Measurements from ENCODE around the gene EXOC6B. TPM values are rescaled to one million over a fixed set of nuclear protein-coding genes. Genes with fewer than 3 reads are reported as not detected.

EXOC6B gene
- total RNA-seq, 3 donors from 2014 or later: 6.5 to 7.3 (median 6.8) TPM

DNA sequence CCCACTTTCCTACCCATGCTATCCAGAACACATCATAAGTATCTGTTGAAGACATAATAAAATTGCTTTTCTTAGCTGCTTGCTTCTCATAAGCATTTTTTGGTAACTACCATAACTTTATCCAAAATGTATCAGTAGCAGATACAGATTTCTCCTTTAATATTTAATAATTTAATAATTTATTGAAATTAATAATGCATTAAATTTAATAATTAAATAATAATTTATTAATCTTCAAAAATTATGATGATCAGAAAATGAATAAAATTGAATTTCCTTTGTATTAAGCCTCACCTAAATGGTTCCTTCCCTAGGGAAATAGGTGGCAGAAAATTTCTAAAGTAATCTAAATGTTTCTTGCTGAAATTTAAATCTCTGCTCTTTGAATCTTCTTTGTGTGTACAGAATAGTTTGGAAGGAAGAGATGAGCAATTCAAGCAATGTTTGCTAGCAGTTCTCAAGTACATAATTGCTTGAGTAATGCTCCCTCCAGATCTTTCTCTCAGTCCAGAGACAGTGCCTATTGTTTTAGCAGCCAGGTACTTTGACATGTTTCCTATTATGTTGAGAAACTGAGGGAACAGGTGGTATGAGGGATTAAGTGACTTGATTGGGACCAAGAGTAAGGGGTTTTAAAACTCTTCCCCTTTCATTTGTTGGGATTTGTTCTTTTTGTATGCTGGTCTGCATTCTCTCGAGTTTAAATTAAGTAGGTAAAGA is 555.1 kb downstream of the EXOC6B start:
- H3K36me3 Mint-ChIP-seq (ENCODE audit: insufficient read depth): peaks cover 1% of the 10 kb centered on the region
- H3K4me1 Mint-ChIP-seq (ENCODE audit: low read depth): no peaks in the 10 kb centered on the region
- no peaks in the 10 kb centered on the region for H3K9me3 Mint-ChIP-seq

DNA sequence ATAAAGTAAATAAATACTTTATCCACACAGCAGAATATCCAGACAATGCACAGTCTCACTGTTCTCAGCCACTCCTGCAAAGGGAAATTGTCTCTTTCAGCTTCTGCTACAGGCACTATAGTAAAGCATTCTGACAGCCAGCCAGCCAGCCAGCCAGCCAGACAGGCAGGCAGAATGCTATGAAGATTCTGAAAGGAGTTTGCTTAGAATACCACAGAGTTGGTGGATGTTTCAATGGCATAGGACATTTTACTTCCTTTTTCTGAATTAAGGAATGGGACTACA is 562.1 kb downstream of the EXOC6B start:
- no peaks in the 10 kb centered on the region for H3K9me3 Mint-ChIP-seq
- no peaks in the 10 kb centered on the region for H3K36me3 Mint-ChIP-seq (ENCODE audit: insufficient read depth)
- no peaks in the 10 kb centered on the region for H3K4me1 Mint-ChIP-seq (ENCODE audit: low read depth)
- DNase-seq (no peak), ATAC-seq (no peak)
- no peak overlapping the region for H3K4me3 Mint-ChIP-seq
- H3K27me3 Mint-ChIP-seq (ENCODE audit: low read depth): no peaks in the 10 kb centered on the region

More for the DNA sequence above, 555.1 kb downstream of the EXOC6B start:
- ATAC-seq: no peak
- DNase-seq: no peak
- Mint-ChIP-seq H3K27me3 (ENCODE audit: low read depth) (no peaks in the 10 kb centered on the region), H3K4me3 (no peak overlapping the region)

DNA sequence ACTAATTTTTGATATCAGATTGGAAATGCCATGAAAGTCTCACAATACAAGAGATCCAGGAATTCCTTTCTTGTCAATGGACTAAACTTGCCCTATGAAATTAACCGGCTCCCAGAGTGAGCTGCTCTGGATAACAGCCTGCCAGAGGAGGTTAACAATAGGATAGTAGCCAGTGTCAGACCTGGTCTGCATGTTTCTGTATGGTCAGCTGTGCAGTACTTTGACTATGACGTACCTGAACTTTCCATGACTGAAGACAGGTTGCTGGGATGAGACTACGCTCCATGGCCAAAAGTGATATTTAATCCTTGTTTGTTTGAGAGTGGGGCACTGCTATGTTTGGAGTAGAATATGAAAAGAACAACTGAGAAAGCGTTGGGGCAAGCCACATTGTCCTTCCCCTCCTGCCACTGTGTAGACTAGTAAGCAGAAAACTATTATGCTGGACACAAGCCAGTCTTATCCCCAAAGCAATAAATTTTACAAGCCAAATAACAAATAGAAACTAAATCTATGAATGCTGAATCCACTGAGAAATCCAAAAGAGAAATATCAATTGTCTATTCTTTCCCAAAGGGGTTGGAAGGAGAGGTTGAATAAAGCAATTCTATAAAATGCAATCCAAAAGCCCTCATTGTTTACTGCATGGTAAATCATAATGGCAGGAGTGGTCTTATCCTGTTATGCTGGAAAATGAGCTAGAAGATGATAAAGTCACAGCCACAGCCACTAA is 562.6 kb downstream of the EXOC6B start:
- H3K27me3 Mint-ChIP-seq (ENCODE audit: low read depth): no peaks in the 10 kb centered on the region
- no peak for ATAC-seq

DNA sequence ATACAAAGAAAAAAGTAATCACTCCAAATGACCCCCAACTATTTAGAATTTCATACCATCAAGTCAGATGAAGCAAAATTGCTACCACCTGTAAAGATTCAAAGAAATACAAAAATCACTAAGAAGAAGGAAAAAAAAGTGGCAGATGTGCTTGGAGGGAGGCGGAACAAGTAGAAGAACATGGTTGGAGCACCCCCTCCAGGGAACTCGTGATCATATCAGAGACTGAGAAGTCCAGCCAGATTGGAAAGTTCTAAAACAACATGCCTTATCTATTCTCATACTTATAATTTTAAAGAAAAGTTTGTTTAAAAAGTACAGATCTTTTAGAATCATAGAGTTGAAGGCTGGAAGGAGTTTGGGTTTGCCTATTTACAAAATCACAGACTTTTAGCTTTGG is 564.8 kb downstream of the EXOC6B start:
- Mint-ChIP-seq H3K4me3 (no peak overlapping the region), H3K4me1 (ENCODE audit: low read depth) (no peaks in the 10 kb centered on the region), H3K36me3 (ENCODE audit: insufficient read depth) (no peaks in the 10 kb centered on the region), H3K27me3 (ENCODE audit: low read depth) (no peaks in the 10 kb centered on the region), H3K9me3 (no peaks in the 10 kb centered on the region)
- ATAC-seq: no peak
- DNase-seq: no peak

More for the DNA sequence above, 562.6 kb downstream of the EXOC6B start:
- no peak overlapping the region for H3K4me3 Mint-ChIP-seq
- no peaks in the 10 kb centered on the region for H3K9me3 Mint-ChIP-seq
- H3K36me3 Mint-ChIP-seq (ENCODE audit: insufficient read depth): no peaks in the 10 kb centered on the region
- no peak for DNase-seq
- H3K4me1 Mint-ChIP-seq (ENCODE audit: low read depth): no peaks in the 10 kb centered on the region

DNA sequence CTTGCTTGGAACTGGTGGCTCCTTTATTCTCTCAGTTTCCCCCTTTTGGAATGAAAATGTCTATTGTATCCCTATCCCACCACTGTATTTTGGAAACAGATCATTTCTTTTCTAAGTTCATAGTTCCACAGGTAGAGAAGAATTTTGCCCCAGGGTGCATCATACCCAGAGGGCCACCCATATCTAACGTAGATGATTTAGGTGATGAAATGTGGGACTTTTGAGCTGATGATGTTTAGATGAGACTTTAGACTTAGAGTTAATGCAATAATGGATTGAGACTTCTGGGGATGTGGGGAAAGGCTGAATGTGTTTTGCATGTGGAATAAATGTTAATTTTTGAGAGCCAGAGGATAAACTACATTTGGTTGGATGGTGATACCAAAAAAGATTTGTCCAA is 570.3 kb downstream of the EXOC6B start:
- Mint-ChIP-seq H3K27me3 (ENCODE audit: low read depth) (no peaks in the 10 kb centered on the region), H3K4me1 (ENCODE audit: low read depth) (no peaks in the 10 kb centered on the region), H3K4me3 (no peak overlapping the region), H3K36me3 (ENCODE audit: insufficient read depth) (peaks cover 6% of the 10 kb centered on the region), H3K9me3 (peaks cover 9% of the 10 kb centered on the region)
- no peak for ATAC-seq
- no peak for DNase-seq

DNA sequence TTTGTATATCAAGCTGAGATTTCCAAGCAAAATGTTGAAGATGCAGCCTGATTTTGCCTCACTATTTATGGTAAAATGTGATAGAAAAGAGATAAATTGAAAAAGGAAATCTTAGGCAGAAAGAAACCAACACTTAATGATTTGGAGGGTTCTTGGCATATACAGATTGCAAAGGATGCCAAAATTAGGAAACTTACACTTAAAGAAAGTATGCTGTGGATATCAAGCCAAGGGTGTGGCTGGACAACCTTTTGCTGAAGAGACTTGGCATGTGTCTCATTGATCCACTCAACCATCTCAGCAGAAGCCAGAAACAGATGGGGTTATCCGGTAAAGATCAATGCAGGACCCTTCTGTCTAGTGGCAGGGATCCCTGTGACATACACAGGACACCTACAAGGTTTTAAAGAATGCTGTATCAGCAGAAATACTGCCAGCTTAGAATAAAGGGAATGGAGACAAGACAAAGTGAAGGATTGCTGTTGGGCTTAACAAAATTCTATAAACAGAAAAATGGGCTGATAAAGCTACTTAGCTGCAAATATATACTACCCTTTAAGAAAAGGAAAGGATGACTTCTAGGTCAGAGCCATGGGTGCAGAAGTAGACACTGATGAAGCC is 570.9 kb downstream of the EXOC6B start:
- peaks cover 6% of the 10 kb centered on the region for H3K36me3 Mint-ChIP-seq (ENCODE audit: insufficient read depth)
- ATAC-seq: no peak
- no peaks in the 10 kb centered on the region for H3K4me1 Mint-ChIP-seq (ENCODE audit: low read depth)
- H3K9me3 Mint-ChIP-seq: peaks cover 9% of the 10 kb centered on the region
- H3K27me3 Mint-ChIP-seq (ENCODE audit: low read depth): no peaks in the 10 kb centered on the region
- no peak overlapping the region for H3K4me3 Mint-ChIP-seq
- DNase-seq: no peak

DNA sequence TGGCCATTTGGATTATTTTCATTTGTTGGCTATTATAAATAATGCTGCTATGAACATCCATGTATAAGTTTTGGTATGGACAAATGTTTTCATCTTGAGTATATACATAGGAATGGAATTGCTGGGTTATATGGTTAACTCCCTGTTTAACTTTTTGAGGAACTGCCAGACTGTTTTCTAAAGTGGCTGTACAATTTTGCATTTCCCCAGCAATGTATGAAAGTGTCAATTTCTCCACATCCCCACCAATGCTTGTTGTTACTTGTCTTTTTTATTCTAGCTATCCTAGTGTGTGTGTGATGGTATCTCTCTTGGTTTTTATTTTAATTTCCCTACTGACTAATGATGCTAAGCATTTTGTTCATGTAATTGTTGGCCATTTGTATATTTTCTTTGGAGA is 587.5 kb downstream of the EXOC6B start:
- ATAC-seq: no peak
- Mint-ChIP-seq H3K9me3 (no peaks in the 10 kb centered on the region), H3K36me3 (ENCODE audit: insufficient read depth) (no peaks in the 10 kb centered on the region), H3K4me1 (ENCODE audit: low read depth) (peaks cover 13% of the 10 kb centered on the region), H3K4me3 (no peak overlapping the region), H3K27me3 (ENCODE audit: low read depth) (no peaks in the 10 kb centered on the region)
- DNase-seq: no peak

DNA sequence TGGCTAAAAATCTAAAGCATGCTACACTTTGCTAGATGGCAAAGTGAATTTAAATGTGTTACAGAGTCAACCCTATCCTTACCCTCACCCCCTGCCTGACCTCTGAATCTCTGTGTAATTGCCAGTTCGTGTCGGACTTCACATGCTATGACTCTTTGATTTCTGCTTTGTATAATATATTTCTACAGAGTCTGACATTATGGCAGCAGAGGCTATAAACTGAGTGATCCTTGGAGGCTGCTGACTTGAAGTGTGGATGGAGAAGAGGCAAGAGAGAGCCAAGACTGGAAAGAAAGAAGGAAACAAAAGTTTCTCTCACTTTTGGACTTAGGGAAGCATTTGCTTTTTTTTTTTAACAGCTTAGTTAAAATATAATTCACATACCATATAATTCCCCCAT is 588.3 kb downstream of the EXOC6B start:
- DNase-seq: no peak
- H3K4me1 Mint-ChIP-seq (ENCODE audit: low read depth): peaks cover 13% of the 10 kb centered on the region
- no peak for ATAC-seq
- no peaks in the 10 kb centered on the region for H3K36me3 Mint-ChIP-seq (ENCODE audit: insufficient read depth)
- H3K4me3 Mint-ChIP-seq: no peak overlapping the region
- H3K27me3 Mint-ChIP-seq (ENCODE audit: low read depth): no peaks in the 10 kb centered on the region
- H3K9me3 Mint-ChIP-seq: no peaks in the 10 kb centered on the region

DNA sequence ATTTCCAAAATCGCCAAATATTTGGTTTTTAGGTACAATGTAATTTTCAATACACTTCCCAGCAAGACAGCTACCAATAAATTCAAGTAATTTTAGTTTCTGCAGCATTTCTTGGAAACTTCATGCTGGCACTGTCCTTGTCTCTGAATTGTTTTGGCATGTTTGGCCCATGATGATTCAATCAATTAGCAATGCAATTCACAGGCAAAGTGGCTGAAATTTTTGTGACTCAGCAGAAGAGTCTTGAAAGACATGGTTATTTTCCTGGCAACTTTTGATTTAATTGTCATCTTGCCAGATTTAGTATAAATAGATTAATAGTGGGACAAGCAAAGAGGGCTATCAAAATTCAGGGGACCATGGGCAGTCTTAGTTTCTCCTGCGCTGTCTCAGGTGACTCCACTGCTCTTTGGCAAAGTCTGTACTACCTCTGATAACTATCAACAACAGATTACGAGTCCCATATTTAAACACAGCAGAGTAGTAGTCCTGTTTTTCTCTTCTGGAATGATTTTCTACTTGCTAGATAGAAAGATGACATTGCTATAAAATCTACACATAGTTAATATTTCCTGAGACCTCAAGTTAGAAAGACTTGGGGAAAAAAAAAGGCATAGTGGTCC is 589.3 kb downstream of the EXOC6B start:
- no peaks in the 10 kb centered on the region for H3K9me3 Mint-ChIP-seq

DNA sequence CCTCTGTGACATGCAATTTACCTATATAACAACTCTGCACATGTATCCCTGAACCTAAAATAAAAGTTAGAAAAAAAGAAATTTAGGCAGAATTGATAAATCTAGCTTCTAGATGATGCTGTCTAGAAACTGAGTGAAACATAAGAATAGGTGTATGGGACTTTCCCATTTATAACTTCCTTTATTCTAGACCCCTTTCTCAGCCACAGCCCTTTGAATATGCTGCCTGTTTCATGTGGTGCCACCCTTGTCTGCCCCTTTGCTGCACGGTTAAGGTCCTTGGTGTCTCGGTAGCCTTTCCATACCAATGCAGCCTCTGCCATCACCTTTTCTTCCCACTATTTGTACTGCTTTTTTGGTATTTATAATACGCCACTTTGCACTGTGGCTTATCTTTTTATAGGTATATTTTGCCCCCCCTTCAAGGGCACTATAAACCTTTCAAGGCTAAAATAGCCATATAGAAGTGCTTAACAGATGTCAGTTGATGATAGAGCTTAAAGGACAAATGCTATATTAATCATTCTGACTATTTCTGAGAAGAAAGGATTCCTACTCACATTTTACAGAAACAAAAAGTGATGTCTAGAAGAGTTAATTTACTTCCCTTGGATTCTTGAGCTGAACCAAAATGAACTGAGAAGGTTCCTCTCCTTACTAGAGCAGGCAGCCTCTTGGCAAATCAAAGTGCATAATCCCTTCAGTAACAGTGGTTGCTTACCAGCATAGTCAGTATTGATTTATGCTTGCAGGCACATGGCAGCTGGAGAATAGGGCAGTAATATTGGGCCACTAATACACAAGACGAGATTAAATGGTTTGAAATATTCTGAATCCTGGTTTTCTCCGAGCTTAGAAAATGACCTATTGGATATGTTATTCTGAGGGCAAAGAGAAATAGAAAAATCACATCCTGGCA is 590.1 kb downstream of the EXOC6B start:
- no peaks in the 10 kb centered on the region for H3K27me3 Mint-ChIP-seq (ENCODE audit: low read depth)
- DNase-seq (no peak), ATAC-seq (no peak)
- no peaks in the 10 kb centered on the region for H3K36me3 Mint-ChIP-seq (ENCODE audit: insufficient read depth)
- H3K9me3 Mint-ChIP-seq: no peaks in the 10 kb centered on the region
- H3K4me3 Mint-ChIP-seq: no peak overlapping the region
- no peaks in the 10 kb centered on the region for H3K4me1 Mint-ChIP-seq (ENCODE audit: low read depth)

More for the DNA sequence above, 589.3 kb downstream of the EXOC6B start:
- ATAC-seq (no peak), DNase-seq (no peak)
- Mint-ChIP-seq H3K36me3 (ENCODE audit: insufficient read depth) (no peaks in the 10 kb centered on the region), H3K4me1 (ENCODE audit: low read depth) (peaks cover 6% of the 10 kb centered on the region), H3K4me3 (no peak overlapping the region), H3K27me3 (ENCODE audit: low read depth) (no peaks in the 10 kb centered on the region)

DNA sequence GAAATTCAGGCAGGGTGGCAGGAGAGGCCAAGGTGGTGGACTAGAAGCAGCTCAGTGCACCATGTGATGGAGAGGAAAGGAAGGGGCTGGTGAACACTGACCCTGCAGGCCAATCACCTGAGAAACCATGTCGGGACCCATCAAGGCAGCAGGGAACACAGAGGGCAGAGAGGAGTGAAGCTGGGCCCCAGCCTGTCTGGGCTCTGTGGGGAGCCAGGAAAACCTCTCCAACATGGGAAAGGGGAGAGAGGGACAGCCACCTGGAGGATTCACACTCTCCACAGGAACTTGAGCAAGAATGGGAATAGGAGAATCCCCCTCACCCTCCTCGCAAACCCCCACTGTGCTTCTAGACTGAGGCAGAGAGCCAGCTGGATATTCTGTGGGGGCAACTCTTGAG is 592.6 kb downstream of the EXOC6B start:
- peaks cover 7% of the 10 kb centered on the region for H3K9me3 Mint-ChIP-seq
- no peaks in the 10 kb centered on the region for H3K4me1 Mint-ChIP-seq (ENCODE audit: low read depth)
- ATAC-seq (no peak), DNase-seq (no peak)
- no peaks in the 10 kb centered on the region for H3K27me3 Mint-ChIP-seq (ENCODE audit: low read depth)
- H3K4me3 Mint-ChIP-seq: no peak overlapping the region
- no peaks in the 10 kb centered on the region for H3K36me3 Mint-ChIP-seq (ENCODE audit: insufficient read depth)

DNA sequence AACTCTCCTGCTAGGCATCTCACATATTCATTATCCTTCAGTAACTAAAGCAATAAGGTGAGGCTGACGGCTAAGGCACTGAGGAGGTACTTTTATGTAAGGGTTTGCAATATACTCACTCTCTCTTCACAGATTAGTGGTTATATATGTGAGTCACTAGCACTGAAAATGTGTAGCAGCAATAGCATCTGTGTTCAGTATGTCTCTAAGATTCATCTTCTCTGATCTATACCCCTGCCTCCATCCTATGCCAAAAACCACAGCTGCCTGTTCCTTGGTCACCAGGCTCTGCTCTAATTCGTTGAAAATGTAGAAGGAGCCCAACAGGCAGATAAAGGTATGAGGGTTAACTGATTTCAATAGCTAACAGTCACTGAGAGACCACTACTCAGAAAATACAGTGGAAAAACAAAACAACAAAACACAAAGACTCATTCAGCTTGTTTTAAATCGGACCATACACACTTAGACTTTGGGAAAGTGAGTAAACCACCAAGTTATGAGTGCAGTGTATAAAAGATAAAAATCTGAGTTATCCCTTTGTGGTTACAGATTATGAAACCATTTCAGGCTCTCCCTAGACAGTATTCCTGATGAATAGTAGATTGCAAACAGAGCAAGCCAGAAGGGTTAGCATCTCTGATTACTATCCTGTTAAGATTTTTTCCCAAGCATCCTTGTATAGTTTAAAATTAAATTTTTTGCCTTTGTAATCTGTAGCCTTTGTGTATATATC is 602.8 kb downstream of the EXOC6B start:
- Mint-ChIP-seq H3K4me1 (ENCODE audit: low read depth) (no peaks in the 10 kb centered on the region), H3K36me3 (ENCODE audit: insufficient read depth) (no peaks in the 10 kb centered on the region), H3K9me3 (peaks cover 4% of the 10 kb centered on the region), H3K27me3 (ENCODE audit: low read depth) (no peaks in the 10 kb centered on the region), H3K4me3 (no peak overlapping the region)
- no peak for DNase-seq
- no peak for ATAC-seq

DNA sequence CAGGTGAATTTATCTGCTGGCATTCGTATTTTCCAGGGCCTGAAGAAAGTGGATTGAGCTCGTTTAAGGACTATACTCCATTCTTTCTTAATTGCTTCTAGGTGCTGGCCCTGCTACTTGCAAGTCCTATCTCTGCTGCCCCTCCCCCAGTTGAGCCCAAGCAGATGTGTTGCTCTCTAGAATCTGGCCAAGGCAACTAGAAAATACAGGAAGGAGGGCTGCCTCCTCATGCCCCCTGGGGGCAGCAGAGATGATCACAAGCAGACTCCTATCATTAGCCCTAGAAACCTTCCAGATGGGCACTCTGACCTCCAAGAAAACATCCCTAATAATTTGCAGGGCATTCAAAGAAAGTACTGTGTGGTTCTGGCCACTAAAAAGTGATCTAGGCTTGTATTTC is 605.7 kb downstream of the EXOC6B start:
- Mint-ChIP-seq H3K36me3 (ENCODE audit: insufficient read depth) (peaks cover 2% of the 10 kb centered on the region), H3K4me1 (ENCODE audit: low read depth) (no peaks in the 10 kb centered on the region), H3K4me3 (no peak overlapping the region), H3K9me3 (no peaks in the 10 kb centered on the region), H3K27me3 (ENCODE audit: low read depth) (no peaks in the 10 kb centered on the region)
- ATAC-seq (no peak), DNase-seq (no peak)

Measured in activated T-cell treated with anti-CD3 and anti-CD28 coated beads, Interleukin-2, amount 50 U/mL, for 4 hours (primary cell).